ENCODE results near the gene ITGB4.
A peak's percentile ranks its signal among the peaks of the same experiment; 100 is the strongest.

The ITGB4 gene

GRCh38 chr17:75751676-75752404 is 30.6 kb downstream of the ITGB4 start:
- H3K4me1 ChIP-seq (ENCODE audit: low read length): peaks cover 32% of the 10 kb centered on the region
- no peak for TF ChIP-seq CTCF (IDR thresholded peaks at IDR 0.05; ENCODE audit: low read depth, low read length)
- TF ChIP-seq EZH2phosphoT487 (IDR thresholded peaks at IDR 0.05; ENCODE audit: low read depth): no peak
- no peaks in the 10 kb centered on the region for H3K9me3 ChIP-seq (ENCODE audit: insufficient read depth, low read length)
- H3K27me3 ChIP-seq (ENCODE audit: low read depth, low read length): no peaks in the 10 kb centered on the region
- no peak overlapping the region for H3K4me2 ChIP-seq (ENCODE audit: low read length)
- H3K36me3 ChIP-seq (replicated peaks; ENCODE audit: low read depth, low read length): no peaks in the 10 kb centered on the region
- no peaks in the 10 kb centered on the region for H3K79me2 ChIP-seq (ENCODE audit: low read length)
- H2AFZ ChIP-seq (ENCODE audit: low read depth, low read length): no peak overlapping the region
- H3K27ac ChIP-seq (ENCODE audit: low read length): no peak overlapping the region
- no peak overlapping the region for H3K4me3 ChIP-seq (ENCODE audit: low read length)
- no peaks in the 10 kb centered on the region for H4K20me1 ChIP-seq (ENCODE audit: insufficient read depth, low read length)
- no peak overlapping the region for H3K9ac ChIP-seq (ENCODE audit: low read length)

- Histone ChIP-seq H2AFZ (ENCODE audit: low read depth, low read length) (no peak overlapping the region), H3K27ac (ENCODE audit: low read length) (no peak overlapping the region), H3K36me3 (replicated peaks; ENCODE audit: low read depth, low read length) (no peaks in the 10 kb centered on the region), H3K27me3 (ENCODE audit: low read depth, low read length) (no peaks in the 10 kb centered on the region), H3K9ac (ENCODE audit: low read length) (no peak overlapping the region), H3K4me2 (ENCODE audit: low read length) (0 out of 2 replicates have a peak overlapping the region, but pooled peaks have one; percentile 96), H4K20me1 (ENCODE audit: insufficient read depth, low read length) (no peaks in the 10 kb centered on the region), H3K9me3 (ENCODE audit: insufficient read depth, low read length) (no peaks in the 10 kb centered on the region), H3K4me1 (ENCODE audit: low read length) (peaks cover 32% of the 10 kb centered on the region), H3K4me3 (ENCODE audit: low read length) (no peak overlapping the region), H3K79me2 (ENCODE audit: low read length) (no peaks in the 10 kb centered on the region)
- TF ChIP-seq EZH2phosphoT487 (IDR thresholded peaks at IDR 0.05; ENCODE audit: low read depth): no peak
- no peak for TF ChIP-seq CTCF (IDR thresholded peaks at IDR 0.05; ENCODE audit: low read depth, low read length)
Measured at GRCh38 chr17:75752405-75752709, 31.1 kb downstream of the ITGB4 start.

- no peaks in the 10 kb centered on the region for H4K20me1 ChIP-seq (ENCODE audit: insufficient read depth, low read length)
- TF ChIP-seq EZH2phosphoT487 (IDR thresholded peaks at IDR 0.05; ENCODE audit: low read depth) (no peak), CTCF (IDR thresholded peaks at IDR 0.05; ENCODE audit: low read depth, low read length) (peak; percentile 49)
- no peaks in the 10 kb centered on the region for H3K27me3 ChIP-seq (ENCODE audit: low read depth, low read length)
- H2AFZ ChIP-seq (ENCODE audit: low read depth, low read length): peak overlapping the region; percentile 84
- H3K4me3 ChIP-seq (ENCODE audit: low read length): peak overlapping the region; percentile 84
- H3K9ac ChIP-seq (ENCODE audit: low read length): peak overlapping the region; percentile 86
- H3K27ac ChIP-seq (ENCODE audit: low read length): peak overlapping the region; percentile 38
- no peaks in the 10 kb centered on the region for H3K36me3 ChIP-seq (replicated peaks; ENCODE audit: low read depth, low read length)
- no peaks in the 10 kb centered on the region for H3K9me3 ChIP-seq (ENCODE audit: insufficient read depth, low read length)
- H3K79me2 ChIP-seq (ENCODE audit: low read length): no peaks in the 10 kb centered on the region
- H3K4me1 ChIP-seq (ENCODE audit: low read length): peaks cover 29% of the 10 kb centered on the region
- peak overlapping the region; percentile 96 for H3K4me2 ChIP-seq (ENCODE audit: low read length)
Measured at GRCh38 chr17:75752802-75753513, 31.7 kb downstream of the ITGB4 start.

GRCh38 chr17:75753514-75754377 is 32.5 kb downstream of the ITGB4 start:
- H3K9me3 ChIP-seq (ENCODE audit: insufficient read depth, low read length): no peaks in the 10 kb centered on the region
- H3K27ac ChIP-seq (ENCODE audit: low read length): peak overlapping the region; percentile 38
- H3K9ac ChIP-seq (ENCODE audit: low read length): peak overlapping the region; percentile 86
- peak overlapping the region; percentile 96 for H3K4me2 ChIP-seq (ENCODE audit: low read length)
- H3K4me3 ChIP-seq (ENCODE audit: low read length): peak overlapping the region; percentile 84
- no peaks in the 10 kb centered on the region for H3K27me3 ChIP-seq (ENCODE audit: low read depth, low read length)
- peaks cover 29% of the 10 kb centered on the region for H3K4me1 ChIP-seq (ENCODE audit: low read length)
- peak overlapping the region; percentile 84 for H2AFZ ChIP-seq (ENCODE audit: low read depth, low read length)
- no peaks in the 10 kb centered on the region for H3K36me3 ChIP-seq (replicated peaks; ENCODE audit: low read depth, low read length)
- no peaks in the 10 kb centered on the region for H3K79me2 ChIP-seq (ENCODE audit: low read length)
- H4K20me1 ChIP-seq (ENCODE audit: insufficient read depth, low read length): no peaks in the 10 kb centered on the region
- peak; percentile 58 for TF ChIP-seq CTCF (IDR thresholded peaks at IDR 0.05; ENCODE audit: low read depth, low read length)
- no peak for TF ChIP-seq EZH2phosphoT487 (IDR thresholded peaks at IDR 0.05; ENCODE audit: low read depth)

All from OCI-LY3 (cell line).